Erythroblast (primary cell): ENCODE results near the gene NAA35.

Source experiments
- GATA1 ChIP-seq: IDR thresholded peaks from 2 replicates; pipeline ENCODE4 v1.6.1; 2011; ENCODE audit warnings: low read depth, mild to moderate bottlenecking, control low read depth, low read length, moderate library complexity
- POLR2A ChIP-seq: IDR thresholded peaks from 2 replicates; pipeline ENCODE4 v1.6.1; 2011; ENCODE audit warnings: mild to moderate bottlenecking, low read length

DNA sequence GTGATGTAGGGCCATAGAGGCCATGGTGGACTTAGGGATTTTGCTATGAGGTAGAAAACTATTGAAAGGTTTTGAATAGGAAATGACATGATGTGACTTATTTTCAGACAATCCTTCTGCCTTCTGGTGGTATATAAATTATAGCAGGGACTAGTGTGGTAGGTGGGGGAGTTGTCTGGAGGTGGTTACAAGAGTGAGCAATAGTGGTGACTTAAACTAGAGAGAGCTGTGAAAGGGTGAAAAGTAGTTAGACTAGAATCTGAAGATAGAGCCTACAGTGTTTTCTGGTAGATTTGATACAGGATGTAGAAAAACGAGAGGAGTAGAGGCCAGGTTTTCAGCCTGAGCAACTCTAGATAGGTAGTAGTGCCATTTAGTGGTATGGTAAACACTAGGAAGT lies 32.3 kb downstream of the NAA35 start:
- TF ChIP-seq POLR2A (no peak), GATA1 (no peak)
